ENCODE data around the gene WDR76.
A peak's percentile ranks its signal among the peaks of the same experiment; 100 is the strongest.

The WDR76 gene

DNA sequence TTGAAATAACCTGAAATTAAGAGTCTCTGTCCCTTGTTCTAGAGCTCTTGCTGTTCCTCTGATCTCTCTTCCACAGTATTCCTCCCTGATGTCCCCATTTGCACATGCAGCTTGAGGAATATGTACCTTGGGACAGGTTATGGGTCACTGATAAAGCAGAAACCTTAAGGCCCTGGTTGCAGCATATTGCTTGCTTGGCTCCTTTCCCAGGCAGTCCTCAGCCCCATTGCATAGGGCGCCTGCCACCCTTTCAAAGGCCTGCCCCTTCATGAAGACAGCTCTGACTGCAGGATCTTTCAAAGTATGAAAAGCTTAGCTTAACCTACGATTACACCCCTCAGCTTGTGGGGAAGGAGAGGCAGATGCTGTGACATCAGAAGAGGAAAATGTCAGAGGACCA lies 51.6 kb downstream of the WDR76 start:
- DNase-seq (no peak), ATAC-seq (no peak)

DNA sequence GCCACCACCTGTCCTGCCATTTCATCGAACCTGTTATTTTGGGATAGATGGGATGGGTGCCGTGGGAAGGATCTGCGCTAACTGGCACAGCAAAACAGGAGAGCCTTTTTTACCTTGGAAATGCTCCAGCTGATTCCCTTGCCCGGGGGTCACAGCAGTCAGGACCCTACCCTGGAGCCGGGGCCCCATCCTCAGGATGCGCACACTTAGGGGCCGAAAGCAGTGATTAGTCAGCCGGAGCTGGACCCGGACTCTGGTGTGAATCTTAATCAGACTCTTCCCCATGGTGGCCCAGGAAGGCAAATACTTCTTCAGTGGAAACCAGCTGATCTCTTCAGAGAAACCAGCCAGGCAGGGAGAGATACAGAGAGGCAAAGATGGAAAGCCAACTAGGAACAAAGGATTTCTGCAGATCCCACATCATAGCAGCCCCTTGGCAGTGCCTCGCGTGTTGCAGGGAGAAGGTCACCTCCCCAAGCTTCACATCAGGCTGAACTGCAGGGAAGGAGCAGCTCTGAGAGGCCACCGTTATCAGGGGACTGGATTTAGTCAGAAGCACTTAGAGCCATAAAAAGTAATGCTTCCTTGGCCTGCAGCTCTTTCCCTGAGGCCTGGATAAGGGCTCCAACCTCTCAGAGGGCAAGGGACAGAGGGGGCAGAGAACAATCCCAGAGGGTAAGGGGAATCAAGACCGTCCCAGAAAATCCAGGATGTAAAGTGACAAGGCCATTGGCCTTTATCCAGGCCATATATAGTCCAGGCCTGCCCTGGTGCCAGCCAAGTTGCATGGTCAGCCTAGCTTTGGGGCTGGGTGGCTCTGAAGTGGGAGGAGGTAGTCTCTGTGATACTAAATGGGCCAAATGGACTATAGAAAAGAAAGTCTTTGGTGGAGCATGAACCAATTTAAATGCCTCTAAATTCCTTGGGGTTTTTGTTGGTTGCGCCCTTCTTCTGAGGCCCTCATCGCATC lies 52.9 kb downstream of the WDR76 start:
- no peak for ATAC-seq

DNA sequence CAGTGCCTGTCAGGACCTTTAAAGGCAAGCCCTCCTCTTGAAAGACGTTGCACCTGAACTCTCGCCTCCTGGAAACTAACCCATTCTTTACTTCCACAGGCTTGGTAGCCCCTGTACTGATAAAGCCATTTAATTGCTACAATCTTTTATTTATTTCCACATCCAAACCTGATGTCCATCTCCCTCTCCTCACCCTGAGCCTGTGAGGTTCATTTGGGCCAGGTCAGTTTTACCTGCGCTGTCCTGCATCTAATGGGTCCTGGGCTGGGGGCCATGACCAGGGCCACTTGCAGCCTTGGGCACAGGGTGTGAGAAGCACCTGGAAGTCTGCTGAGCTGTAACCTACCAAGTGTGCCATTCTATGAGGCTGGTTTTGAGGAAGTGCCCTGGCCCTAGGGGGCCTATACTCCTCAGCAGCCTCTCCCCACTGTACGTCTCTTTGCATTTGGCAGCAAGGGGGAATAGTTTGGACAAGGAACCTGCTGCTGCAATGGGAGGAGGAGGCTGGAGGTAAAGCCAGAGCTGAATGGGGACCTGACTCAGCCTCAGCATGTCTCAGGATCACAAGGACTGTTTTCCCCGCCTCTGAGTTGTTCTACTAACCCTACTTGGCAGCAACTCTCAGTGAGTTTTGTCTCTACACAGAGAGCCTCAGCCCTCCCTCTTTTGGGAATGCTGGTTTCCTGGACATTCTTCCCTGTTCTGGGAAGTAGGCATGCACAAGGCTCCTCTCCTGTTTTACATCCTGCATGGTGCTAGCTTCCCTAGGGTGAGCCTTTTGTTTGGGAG lies 53.8 kb downstream of the WDR76 start:
- DNase-seq = no peak
- ATAC-seq = peak; percentile 16

More for the DNA sequence above, 52.9 kb downstream of the WDR76 start:
- no peak for DNase-seq

DNA sequence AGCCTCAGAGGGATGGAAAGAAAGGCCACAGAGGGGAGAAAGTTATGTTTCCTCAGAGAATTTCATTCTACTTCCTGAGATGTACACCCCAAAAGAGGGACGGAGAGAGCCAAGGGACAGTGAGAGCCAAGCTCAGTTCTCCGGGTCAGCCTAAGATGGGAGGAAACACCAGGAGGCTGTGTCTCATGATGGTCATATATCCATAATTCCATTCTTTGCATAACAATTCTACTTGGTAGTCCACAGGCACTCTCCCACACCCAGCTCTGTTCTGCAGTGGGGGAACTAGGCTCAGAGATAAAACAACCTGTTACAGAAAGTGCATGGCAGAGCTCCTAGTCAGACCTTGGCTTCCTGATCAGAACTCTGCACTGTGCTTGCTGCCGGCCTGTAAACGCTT lies 54.4 kb downstream of the WDR76 start:
- DNase-seq (no peak), ATAC-seq (no peak)

DNA sequence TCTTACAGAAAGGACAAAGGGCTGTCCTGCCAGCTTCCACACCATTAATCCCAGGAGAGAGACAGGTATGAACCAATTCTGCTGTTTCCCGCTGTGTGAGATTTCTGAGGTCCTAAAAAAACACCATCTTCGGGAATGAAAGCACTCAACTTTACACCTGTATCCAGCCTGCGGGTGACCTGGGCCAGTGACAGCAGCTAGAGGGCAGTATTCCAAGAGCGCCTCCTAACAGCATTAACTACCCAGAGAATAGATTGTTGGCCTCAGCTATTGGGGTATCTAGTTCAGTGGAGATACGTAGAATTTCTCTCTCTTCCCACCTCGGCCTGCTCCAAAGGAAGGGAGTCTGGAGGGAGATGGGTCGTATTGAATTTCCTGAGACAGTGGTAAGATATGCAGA lies 55.1 kb downstream of the WDR76 start:
- no peak for ATAC-seq
- DNase-seq = no peak

DNA sequence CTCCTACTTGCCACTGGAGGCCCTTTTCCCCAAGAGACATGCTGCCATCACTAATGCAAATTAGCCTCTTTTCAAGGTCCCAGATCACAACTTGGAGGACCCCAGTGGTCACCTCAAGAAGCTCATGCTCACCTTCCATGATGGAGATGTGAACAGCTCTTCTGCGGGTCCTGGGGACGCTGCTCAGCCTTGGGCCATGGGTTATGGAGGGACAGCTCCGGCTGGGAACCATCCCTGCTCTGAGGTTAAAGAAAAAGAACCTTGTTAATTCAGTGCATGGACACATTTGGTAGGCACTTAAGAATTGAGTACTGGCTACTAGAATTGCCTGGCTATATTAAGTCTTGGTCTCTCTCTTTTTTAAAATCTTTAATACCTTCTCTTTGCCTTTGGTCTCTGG lies 56.8 kb downstream of the WDR76 start:
- ATAC-seq (no peak), DNase-seq (no peak)

DNA sequence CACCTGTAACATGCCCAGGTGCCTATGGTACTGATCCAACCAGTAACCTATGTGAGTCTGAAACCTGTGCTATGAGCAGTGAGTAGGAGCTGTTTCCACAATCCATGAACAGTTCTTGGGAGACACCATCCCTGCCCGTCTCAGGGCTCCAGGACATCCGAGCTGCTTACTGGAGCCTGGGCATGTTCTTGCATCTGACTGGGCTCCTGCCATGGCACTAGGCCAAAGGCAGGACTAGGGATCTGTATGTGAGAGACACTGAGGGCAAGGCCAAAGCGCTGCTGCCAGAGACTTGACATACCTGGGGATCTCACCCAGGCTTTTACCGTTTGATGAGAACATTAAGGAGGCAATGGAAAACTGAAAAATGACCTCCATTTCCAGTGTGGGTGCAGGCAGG lies 59.8 kb downstream of the WDR76 start:
- no peak for DNase-seq
- ATAC-seq = peak; percentile 6

DNA sequence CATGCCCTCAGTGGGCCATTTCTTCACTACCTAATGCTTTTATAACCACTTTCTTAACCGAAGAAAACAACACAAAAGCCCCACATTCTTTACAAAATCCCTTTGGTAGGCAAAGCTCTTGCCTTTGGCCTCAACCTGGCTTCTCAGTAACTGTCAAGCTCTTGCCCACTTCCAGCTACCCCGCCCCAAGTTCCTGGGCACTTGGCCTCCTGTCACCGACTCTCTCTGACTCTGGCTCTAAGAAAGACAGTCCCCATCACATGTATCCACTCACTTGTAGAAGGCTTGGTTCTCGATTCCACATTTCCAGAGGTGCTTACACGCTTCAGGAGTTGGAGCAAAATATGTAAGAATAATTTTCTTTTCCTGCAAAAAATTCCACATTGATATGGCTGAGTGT lies 61.1 kb downstream of the WDR76 start:
- no peak for DNase-seq
- no peak for ATAC-seq

DNA sequence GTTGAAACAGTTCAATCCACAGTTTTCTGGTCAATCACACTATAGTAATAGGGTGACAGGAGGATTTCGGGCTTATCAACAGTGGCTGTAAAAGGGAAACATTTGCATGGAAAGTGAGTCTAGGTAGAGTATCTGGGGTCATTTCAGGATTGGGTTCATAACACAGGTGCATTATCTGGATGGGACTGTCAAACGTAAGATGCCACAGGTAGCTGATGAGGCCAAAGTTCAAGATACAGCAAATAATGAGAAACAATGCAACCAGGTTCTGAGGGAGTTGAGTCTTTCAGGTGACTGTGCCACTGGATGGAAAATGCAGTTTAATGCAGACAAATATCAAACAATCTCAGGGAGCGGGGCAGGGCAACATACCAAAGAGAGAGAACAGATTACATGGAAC lies 62.2 kb downstream of the WDR76 start:
- DNase-seq (no peak), ATAC-seq (no peak)

DNA sequence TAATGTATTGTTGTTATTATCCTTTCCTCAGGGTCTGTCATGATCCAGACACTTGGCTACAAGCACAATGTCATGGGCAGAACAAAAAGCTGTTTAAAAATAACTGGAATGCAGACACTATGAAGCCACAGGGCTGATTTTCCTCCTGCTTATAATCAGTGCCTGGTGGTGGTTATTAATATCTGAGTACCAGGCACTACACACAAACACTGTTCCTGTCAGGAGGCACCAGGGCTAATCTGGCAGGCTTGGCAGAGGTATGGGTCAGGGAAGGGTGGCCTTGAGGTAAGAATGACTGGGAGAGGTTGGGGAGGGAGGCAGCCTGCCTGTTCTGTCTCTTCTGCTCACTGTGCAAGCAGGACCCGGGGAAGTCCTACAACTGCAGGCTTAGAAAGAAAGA lies 67.2 kb downstream of the WDR76 start:
- ATAC-seq = no peak
- no peak for DNase-seq

DNA sequence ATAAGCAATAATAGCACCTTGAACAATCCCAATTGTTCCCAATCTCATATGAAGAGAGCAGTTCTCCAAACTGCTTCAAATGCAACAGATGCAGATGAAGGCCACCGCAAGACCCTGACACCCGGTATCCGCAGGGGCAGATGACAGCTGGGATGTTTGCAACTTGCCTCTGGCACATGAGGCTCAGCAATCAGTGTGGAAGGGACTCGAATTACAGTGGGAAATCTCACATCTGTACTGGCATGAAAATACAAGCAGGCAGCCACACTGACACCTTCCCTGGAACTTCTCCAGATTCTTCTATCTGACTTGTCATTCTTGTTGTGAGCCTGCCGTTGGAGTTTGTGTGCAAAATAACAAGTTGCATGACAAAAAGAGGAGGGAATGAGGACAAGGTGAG lies 68.8 kb downstream of the WDR76 start:
- ATAC-seq = no peak
- no peak for DNase-seq

DNA sequence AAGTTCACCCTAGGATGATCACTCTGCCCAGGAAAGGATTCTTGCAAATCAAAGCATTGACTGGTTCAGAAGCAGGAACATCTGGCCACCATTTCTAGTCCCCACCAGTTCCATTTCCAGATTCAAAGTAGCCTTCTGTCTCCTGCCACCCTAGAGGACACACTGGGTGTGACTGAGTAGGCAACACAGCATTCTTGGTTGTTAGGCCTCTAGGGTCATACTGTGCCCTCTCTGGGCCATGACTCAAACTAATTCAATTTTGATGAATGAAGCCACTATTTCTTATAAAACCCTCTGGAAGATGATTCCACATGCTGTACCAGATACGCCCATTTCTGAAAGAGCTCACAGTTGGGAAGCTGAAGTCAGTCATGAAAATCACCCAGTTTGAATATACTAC lies 69.7 kb downstream of the WDR76 start:
- ATAC-seq (no peak), DNase-seq (no peak)

DNA sequence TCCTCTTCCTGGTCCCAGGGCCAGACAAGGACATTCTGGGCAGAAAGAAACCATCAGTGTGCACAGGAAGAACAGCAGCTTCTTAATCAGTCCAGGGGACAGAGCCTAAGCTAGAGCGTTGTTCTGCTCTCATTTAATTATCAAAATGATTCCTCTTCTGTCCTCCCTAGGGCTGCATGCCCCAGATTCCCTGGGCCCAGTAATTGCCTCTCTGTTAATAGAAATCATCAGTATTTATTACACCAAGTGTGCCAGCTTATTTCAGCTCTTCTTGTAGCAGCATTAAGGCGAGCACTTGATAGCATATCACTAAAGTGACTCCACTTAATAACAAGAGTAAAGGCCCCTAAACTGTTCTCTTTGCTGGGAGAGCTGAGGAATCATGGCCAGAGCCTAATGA lies 72.1 kb downstream of the WDR76 start:
- DNase-seq (no peak), ATAC-seq (no peak)

DNA sequence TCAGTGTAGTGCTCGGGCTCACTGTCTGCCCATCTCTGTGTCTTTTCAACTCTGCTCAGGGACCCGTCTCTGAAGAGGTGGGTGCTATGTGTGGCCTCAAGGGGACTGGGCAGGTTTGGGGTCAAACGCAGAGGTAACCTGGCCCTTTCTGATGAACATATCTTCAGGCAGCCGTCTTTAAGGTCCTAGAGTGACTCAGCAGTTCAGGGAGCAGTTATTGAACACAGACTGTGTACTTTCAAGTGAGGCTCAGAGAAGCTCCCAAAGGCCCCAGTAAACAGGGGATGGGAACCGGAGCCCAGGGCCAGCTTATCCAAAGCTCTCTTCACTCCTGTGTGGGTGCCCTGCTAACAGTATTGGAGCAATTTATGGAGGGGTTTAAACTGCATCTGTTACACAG lies 73.1 kb downstream of the WDR76 start:
- DNase-seq = no peak
- no peak for ATAC-seq

DNA sequence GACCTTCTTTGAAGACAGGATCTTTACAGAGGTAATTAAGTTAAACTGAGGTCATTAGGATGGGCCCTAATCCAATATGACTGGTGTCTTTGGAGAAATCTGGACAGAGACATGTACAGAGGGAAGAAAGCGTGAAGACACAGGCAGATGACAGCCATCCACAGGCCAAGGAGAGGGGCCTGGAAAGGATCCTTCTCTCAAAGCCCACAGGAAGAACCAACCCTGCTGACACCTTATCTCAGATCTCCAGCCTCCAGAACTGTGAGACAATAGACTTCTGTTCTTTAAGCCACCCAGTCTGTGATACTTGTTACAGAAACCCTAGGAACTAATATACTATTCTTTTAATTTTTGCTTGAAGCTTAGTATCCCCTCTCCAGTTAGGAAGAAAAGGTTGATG lies 74.2 kb downstream of the WDR76 start:
- ATAC-seq (no peak), DNase-seq (no peak)

DNA sequence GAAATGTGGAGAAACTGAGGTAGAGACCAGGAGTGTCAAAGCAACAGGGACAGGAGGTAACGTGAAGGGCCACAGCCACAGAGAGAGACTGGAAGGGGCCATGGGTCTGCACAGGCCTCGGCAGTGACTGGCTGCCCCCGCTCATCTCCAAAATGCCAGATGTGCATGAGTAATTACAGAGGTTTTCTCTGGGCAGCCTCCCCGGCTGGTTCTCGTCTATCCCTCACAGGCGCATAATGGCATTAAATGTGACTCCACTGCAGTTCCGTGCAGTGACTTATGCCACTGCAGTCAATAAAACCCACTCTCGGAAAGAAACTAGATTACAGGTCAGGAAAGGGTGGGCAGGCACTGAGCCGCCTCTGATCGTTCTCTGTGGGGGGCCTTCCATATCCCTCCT lies 74.7 kb downstream of the WDR76 start:
- ATAC-seq (peak; percentile 31), DNase-seq (no peak)

DNA sequence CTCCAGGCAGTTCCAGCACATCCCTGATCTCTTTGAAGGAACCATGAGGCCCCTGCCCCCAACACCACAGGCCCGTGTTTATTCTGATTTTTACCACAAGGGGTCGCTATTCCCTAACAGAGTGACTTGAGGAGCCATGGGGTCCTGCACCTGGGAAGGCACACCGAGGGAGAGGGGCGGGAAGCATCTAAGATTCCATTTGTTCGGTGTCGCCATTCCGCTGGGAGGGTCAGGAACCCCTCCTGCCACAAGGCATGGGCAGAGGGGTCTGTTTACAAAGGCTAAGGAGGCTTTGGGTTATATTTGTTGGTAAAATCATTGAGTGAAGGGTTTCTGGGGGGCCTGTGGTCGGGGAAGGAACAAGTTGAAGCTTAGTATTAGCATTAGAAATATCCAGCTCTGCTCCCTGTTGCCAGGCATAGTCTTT lies 77.1 kb downstream of the WDR76 start:
- peak; percentile 71 for DNase-seq
- peak; percentile 68 for ATAC-seq

DNA sequence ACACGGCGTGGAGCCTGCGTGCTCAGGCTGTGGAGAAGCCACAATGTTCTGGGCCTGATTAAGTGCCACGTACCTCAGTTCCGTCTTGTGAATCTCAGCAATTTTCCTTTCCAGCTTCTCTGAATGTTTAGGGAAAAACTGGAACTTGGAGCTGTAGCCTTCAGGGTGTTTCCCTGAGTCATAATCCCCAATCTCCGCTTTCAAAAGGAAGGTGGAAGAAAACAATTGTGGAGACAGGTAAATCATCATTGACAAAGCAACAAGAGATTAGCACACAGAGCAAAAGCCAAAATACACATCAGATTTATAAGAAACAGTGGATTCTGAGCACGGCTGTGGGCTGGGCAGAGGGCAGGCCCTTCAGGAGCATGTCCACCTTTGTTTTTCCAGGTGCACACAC lies 79.0 kb downstream of the WDR76 start:
- no peak for ATAC-seq
- no peak for DNase-seq

DNA sequence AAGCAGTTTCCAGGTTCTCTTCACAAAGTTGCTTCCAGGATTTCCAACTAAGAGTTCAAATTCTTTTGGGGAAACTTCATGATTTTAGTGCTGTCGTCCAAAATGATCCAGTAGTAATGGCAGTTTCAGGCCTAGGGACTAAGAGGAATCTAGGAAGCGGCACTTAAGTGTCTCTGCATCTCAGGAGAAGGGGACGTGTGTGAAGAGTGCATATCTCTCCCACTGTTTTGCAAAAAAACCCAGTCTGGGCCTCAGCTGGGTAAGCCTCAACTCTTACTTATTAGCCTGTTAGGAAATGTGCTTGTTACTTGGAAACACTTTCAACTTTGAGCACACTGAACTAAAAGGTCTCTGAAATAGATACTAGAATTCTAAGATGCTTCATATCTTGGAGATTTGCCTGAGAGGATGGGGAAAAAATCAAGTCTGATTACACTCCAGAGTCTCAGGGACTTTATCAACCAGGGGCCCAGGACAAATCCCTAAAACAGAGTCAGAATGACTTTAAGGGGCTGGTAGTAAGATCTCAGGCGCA lies 81.8 kb downstream of the WDR76 start:
- ATAC-seq (no peak), DNase-seq (no peak)

DNA sequence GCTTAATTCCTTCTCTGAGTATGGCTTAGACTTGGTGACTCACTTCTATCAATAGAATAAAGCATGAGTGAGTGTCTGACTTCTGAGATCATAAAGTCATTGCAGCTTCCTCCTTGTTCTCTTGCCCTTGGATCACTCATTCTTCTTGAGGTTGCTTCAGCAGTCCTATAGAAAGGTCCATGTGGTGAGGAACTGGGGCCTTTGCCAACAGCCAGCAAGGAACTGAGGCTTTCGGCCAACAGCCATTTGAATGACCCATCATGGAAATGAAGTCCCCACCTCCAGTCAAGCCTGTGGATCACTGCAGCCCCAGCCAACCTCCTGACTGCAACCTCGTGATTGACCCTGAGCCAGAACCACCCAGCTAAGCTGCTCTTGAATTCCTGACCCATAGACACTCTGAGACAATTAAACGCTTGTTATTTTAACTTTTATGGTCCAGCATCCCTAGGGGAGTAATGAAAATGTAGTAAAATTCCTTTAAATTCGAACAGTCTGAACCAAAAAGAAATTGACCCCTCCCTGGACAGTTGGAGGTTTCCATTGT lies 84.5 kb downstream of the WDR76 start:
- DNase-seq = no peak
- ATAC-seq = no peak

DNA sequence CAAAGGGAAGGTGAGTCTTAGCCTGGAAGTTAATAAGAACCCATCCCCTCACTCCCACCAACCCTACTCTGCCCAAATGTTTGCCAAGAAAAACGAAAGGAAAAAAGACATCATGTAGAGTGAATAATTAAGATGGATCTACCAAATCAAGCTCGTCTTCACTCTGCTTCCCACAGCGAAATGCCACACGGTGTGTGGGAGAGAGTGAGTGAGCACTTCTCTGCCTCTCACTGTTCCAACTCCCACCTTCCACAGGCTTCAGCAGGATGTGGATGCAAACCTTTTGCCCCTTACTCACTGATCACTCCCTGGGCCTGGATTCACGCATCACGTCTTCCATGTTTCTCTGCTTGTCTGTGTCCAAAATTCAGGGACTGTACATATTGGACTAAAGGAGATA lies 85.4 kb downstream of the WDR76 start:
- ATAC-seq (no peak), DNase-seq (no peak)

DNA sequence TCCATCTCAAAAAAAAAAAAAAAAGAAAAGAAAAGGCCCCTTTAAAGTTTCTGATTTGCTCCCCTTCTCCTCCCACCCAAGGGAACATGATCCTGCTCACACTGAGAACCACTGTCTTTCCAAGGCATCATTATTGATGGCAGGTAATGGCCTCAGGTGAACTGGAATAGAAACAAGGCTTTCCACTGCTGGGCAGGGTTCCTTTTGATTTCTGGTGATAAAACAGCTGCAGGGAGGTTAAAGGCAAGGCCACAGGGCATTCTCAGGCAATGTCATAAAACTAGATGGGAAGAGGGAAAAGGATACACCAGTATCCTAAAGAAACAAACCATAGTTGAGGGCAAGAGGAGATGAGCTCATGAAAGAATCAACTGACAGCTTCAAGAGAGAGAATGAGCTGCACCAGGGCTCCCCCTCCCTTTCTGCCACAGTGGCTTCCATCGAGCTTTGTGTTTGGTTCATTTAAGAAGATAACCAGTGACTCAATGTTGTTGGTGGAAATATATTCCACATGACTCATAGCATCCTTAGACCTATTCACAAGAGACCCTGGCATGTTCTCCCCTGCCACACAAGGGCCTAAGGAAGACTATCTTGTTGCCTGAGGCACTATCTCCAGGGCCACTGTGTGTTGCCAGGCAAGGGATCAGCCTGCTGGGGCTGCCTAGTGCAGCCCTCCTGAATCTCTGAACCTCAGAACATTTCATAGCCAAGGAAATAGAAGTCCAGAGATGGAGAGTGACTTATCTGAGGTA lies 86.4 kb downstream of the WDR76 start:
- DNase-seq (peak; percentile 9), ATAC-seq (peak; percentile 75)

Measured in stimulated activated naive CD8-positive, alpha-beta T cell treated with anti-CD3 and anti-CD28 coated beads, Interleukin-15, Interleukin-2, amounts not matched to agents 100 U/mL and 50 U/mL, for 24 hours (primary cell).